Stimulated activated CD4-positive, alpha-beta T cell treated with anti-CD3 and anti-CD28 coated beads, TNF-alpha, amount 100 ng/mL, for 4 hours (primary cell): ENCODE data around the gene SHISA8.
"Not testable (repeated sequence)": the region's sequence is repeated elsewhere in the genome, so short reads cannot be mapped to it uniquely, and the experiment has no call there.

Experiments used
- DNase-seq, 3 experiments: peaks; one replicate each; pipeline ENCODE4 v3.0.0-alpha.2; 2020; ENCODE audit warnings: low read depth in 3 of 3

The SHISA8 gene

GRCh38 chr22:41915035-41915785 lies at the start of gene SHISA8:
Gene SHISA8, minus strand, starts transcription at chr22:41915074. Its CDS starts 407 bp downstream, at chr22:41914667.
- DNase-seq, result peak in 2 of 3 experiments; percentile 40 to 45

GRCh38 chr22:41964112-41964491 lies 49.2 kb upstream of the SHISA8 start:
- DNase-seq, result no peak

- no peak for DNase-seq
These were observed 48.7 kb upstream of the SHISA8 start for GRCh38 chr22:41963453-41964111.

GRCh38 chr22:41957941-41958556 lies 43.2 kb upstream of the SHISA8 start:
- DNase-seq, result no peak

- no peak for DNase-seq
These were observed 37.8 kb upstream of the SHISA8 start for GRCh38 chr22:41952713-41953112.

GRCh38 chr22:41951898-41952474 lies 37.1 kb upstream of the SHISA8 start, which contains the start of gene SMIM45:
Gene SMIM45, plus strand, starts transcription at chr22:41952150.
- no peak for DNase-seq

- no peak for DNase-seq
These were observed 34.6 kb upstream of the SHISA8 start for GRCh38 chr22:41949297-41949965.

- not testable (repeated sequence) for DNase-seq
These were observed 34.0 kb upstream of the SHISA8 start for GRCh38 chr22:41948928-41949296.

GRCh38 chr22:41948142-41948541 lies 33.3 kb upstream of the SHISA8 start:
- DNase-seq, result no peak

GRCh38 chr22:41947424-41948080 lies 32.7 kb upstream of the SHISA8 start:
- no peak for DNase-seq

GRCh38 chr22:41946629-41947423 lies 32.0 kb upstream of the SHISA8 start, which contains the start of gene CENPM:
Gene CENPM, minus strand, starts transcription at chr22:41947152. Its CDS starts 76 bp downstream, at chr22:41947076.
- DNase-seq, result peak; percentile 75 to 89 (median 77)

- DNase-seq, result no peak
These were observed 28.9 kb upstream of the SHISA8 start for GRCh38 chr22:41943661-41944209.

- peak; percentile 71 to 80 (median 77) for DNase-seq
These were observed 26.2 kb upstream of the SHISA8 start for GRCh38 chr22:41940832-41941765.

GRCh38 chr22:41939981-41940831 lies 25.3 kb upstream of the SHISA8 start:
- peak; percentile 65 to 93 (median 89) for DNase-seq

GRCh38 chr22:41936894-41937169 lies 22.0 kb upstream of the SHISA8 start:
- DNase-seq, result no peak

GRCh38 chr22:41935509-41935908 lies 20.6 kb upstream of the SHISA8 start:
- no peak for DNase-seq

- no peak for DNase-seq
These were observed 20.1 kb upstream of the SHISA8 start for GRCh38 chr22:41935015-41935351.

GRCh38 chr22:41934284-41935014 lies 19.6 kb upstream of the SHISA8 start:
- DNase-seq, result no peak
